ENCODE results near the gene HOXD11. TPM values are rescaled to one million over a fixed set of nuclear protein-coding genes. Genes with fewer than 3 reads are reported as not detected.

The HOXD11 gene
- total RNA-seq, 1 donor from 2014 or later = not detected

DNA sequence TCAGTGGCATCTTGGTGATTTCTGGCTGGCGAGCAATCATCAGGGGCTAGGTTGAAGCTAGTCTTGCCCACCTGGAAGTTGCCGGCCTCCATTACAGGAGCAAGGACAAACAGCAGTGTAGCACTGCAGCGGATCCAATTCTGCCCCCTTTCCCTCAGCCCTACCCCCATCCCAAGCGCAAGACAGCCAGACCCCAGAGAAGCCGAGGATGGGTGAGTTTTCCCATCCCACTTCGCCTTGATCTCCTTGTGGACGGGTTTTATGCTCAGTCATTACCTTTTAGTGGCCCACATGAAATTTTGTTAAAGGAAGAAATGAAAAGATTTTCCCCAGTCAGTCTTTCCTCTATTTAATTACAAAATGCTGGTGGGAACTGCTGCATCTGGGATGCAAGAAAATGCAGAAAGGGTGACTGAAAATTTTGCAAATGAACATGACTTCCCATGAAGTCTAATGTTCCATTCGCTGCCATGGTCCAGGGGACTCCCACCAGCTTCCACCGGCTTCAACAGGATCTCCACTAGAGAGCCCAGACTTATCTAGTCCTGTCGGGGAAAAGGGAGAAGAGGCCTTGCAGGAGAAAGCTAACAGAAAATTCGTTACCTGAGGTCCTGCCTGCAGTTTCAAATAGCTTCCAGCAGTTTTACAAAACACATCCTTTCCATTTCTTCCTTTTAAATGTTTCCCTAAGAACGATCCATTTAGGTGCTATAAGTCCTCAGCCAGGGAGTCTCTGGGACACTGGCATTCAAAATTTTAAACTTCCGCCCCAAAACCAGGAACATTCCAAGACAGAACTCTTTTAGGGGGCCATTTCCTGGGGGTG lies 13.5 kb downstream of the HOXD11 start:
- H3K27me3 ChIP-seq = peaks cover 100% of the 10 kb centered on the region
- no peaks in the 10 kb centered on the region for H3K36me3 ChIP-seq
- intact Hi-C loops (cut with DNase I) = no loop called here
- no peak overlapping the region for H3K27ac ChIP-seq
- H3K4me3 ChIP-seq = no peak overlapping the region
- DNase-seq (no peak), ATAC-seq (no peak)
- TF ChIP-seq, protein P1, sequence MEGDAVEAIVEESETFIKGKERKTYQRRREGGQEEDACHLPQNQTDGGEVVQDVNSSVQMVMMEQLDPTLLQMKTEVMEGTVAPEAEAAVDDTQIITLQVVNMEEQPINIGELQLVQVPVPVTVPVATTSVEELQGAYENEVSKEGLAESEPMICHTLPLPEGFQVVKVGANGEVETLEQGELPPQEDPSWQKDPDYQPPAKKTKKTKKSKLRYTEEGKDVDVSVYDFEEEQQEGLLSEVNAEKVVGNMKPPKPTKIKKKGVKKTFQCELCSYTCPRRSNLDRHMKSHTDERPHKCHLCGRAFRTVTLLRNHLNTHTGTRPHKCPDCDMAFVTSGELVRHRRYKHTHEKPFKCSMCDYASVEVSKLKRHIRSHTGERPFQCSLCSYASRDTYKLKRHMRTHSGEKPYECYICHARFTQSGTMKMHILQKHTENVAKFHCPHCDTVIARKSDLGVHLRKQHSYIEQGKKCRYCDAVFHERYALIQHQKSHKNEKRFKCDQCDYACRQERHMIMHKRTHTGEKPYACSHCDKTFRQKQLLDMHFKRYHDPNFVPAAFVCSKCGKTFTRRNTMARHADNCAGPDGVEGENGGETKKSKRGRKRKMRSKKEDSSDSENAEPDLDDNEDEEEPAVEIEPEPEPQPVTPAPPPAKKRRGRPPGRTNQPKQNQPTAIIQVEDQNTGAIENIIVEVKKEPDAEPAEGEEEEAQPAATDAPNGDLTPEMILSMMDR (IDR thresholded peaks at IDR 0.05) = no peak
- H3K4me1 ChIP-seq = peaks cover 11% of the 10 kb centered on the region
- H3K9me3 ChIP-seq = no peaks in the 10 kb centered on the region

DNA sequence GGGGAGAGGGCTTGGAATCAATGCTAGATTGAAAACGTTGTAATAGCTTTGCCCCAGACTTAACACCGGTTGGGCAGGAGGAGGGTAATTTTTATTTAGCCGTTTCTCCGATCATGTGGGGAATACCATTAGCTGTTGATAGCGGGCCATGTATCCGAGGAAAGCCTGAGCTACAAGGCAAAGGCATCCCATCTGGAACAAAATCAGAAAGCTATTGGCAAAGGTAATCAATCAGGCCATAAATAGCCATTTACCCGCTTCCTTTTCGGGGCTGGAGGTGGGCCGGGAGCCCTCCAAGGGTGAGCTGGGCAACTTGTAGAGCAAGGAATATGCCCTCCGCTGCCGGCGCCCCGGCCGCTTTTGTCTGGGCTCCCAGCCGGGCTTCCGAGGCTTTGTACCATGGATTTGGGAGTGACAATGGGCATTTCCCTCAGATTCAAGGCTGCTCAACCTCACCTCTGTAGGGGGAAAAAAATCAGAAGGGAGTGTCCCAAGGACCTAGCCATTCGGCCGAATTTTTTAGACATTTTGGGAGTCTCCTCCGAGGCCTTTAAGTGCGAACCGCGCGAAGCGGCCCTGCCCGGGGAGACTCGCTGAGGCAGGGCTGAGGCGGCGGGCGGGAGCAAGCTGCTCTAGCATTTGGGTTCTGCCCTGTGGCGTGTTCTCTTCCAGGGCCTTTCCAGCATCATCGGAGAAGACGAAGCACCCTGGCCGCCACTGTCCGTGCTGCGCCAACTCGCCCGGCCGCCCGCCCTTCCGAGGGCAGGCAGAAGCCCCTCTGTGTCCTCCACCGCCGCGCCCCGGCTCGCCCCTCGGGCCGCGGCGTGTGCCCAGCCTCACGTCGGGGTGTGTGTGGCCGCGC lies 14.3 kb downstream of the HOXD11 start:
- no peak for DNase-seq
- H3K4me3 ChIP-seq = no peak overlapping the region
- no peak overlapping the region for H3K27ac ChIP-seq
- TF ChIP-seq, protein P1 (IDR thresholded peaks at IDR 0.05) = no peak
- no peaks in the 10 kb centered on the region for H3K36me3 ChIP-seq
- H3K27me3 ChIP-seq = peaks cover 100% of the 10 kb centered on the region
- H3K9me3 ChIP-seq = no peaks in the 10 kb centered on the region
- intact Hi-C loops (cut with DNase I) = no loop called here
- H3K4me1 ChIP-seq = peaks cover 11% of the 10 kb centered on the region
- ATAC-seq = no peak

DNA sequence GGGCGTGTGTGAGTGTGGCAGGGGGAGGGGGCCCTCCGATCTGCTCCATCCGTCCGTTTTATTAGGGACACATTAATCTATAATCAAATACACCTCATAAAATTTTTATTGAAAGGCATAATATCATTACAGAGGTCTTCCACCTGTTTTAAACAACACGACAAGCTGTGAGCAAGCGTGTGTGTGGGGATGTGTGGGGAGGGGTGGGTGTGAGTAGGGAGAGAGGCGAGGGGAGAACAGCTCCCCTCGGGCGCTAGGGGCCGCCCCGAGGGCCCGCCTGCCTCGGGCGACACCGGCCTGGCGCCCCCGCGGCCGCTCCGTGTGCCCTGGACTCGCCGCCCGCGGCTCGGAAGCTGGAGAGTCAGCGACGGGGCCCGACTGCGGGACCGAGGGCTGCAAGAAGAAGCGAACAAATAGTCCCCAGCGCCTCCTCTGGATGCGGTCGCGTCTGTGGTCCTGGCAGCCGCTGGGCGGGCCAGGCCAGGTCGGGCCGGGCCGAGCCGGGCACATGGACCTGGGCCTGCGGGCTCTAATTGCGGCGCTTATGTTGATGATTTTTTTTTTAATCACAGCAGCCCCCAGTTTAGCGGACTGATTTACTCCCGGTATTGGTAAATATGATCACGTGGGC lies 15.1 kb downstream of the HOXD11 start:
- Histone ChIP-seq H3K27me3 (peaks cover 100% of the 10 kb centered on the region), H3K27ac (no peak overlapping the region), H3K4me1 (peaks cover 11% of the 10 kb centered on the region), H3K9me3 (no peaks in the 10 kb centered on the region), H3K36me3 (no peaks in the 10 kb centered on the region), H3K4me3 (peak overlapping the region; percentile 32)
- intact Hi-C loops (cut with DNase I) = no loop called here
- ATAC-seq (no peak), DNase-seq (no peak)
- TF ChIP-seq, protein P1 (IDR thresholded peaks at IDR 0.05) = no peak

DNA sequence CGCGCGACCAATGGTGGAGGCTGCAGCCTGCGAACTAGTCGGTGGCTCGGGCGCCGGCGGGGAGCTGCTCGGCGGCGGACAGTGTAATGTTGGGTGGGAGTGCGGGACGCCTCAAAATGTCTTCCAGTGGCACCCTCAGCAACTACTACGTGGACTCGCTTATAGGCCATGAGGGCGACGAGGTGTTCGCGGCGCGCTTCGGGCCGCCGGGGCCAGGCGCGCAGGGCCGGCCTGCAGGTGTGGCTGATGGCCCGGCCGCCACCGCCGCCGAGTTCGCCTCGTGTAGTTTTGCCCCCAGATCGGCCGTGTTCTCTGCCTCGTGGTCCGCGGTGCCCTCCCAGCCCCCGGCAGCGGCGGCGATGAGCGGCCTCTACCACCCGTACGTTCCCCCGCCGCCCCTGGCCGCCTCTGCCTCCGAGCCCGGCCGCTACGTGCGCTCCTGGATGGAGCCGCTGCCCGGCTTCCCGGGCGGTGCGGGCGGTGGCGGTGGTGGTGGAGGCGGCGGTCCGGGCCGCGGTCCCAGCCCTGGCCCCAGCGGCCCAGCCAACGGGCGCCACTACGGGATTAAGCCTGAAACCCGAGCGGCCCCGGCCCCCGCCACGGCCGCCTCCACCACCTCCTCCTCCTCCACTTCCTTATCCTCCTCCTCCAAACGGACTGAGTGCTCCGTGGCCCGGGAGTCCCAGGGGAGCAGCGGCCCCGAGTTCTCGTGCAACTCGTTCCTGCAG lies 15.8 kb downstream of the HOXD11 start, which contains the start of gene HOXD9:
Gene HOXD9, plus strand, starts transcription at position 37 of the 728 bp plus-strand sequence. Its CDS starts 50 bp downstream, at position 87.
- H3K36me3 ChIP-seq = no peaks in the 10 kb centered on the region
- peak; percentile 10 for ATAC-seq
- peaks cover 99% of the 10 kb centered on the region for H3K27me3 ChIP-seq
- H3K9me3 ChIP-seq = no peaks in the 10 kb centered on the region
- no peak for DNase-seq
- peaks cover 11% of the 10 kb centered on the region for H3K4me1 ChIP-seq
- H3K4me3 ChIP-seq = peak within 1 kb of the TSS; percentile 32
- intact Hi-C loops (cut with DNase I) = no loop called here
- no peak within 1 kb of the TSS for H3K27ac ChIP-seq
- TF ChIP-seq, protein P1 (IDR thresholded peaks at IDR 0.05) = no peak

Measured in upper lobe of right lung (tissue), 1 donor.